WTC11 (cell line): ENCODE results near the gene ACO2. TPM values are rescaled to one million over a fixed set of nuclear protein-coding genes. Genes with fewer than 3 reads are reported as not detected.

Experiments
- ATAC-seq: fragments of 200-7000 bp; cut with Tn5 transposase; 2 replicates; pipeline ENCODE4 v1.10.0; 2021; ENCODE audit warnings: mild to moderate bottlenecking, moderate library complexity
- CTCF ChIA-PET: fragments of 300-600 bp; sonication (Branson Sonifier 250); formaldehyde crosslinking; loops from one replicate; lab custom pipeline; 2021; ENCODE audit warnings: antibody characterized with exemption; lab: Charles Lee
- POLR2A ChIA-PET: fragments of 350-600 bp; sonication (Branson Sonifier 250); formaldehyde crosslinking; loops from one replicate; lab custom pipeline; 2021; ENCODE audit warnings: antibody characterized with exemption; lab: Charles Lee
- DNase-seq: peaks from one replicate; pipeline ENCODE4 v3.0.0; 2021; ENCODE audit warnings: low spot score
- H3K27ac Mint-ChIP-seq: 2 replicates; pipeline ENCODE4 v1.8.0; 2021; ENCODE audit warnings: mixed read lengths
- H3K27me3 Mint-ChIP-seq: 2 replicates; pipeline ENCODE4 v1.8.0; 2021; ENCODE audit warnings: low read depth, mild to moderate bottlenecking, moderate library complexity, mixed read lengths
- H3K36me3 Mint-ChIP-seq: 2 replicates; pipeline ENCODE4 v1.8.0; 2021; ENCODE audit warnings: mixed read lengths
- H3K4me1 Mint-ChIP-seq: 2 replicates; pipeline ENCODE4 v1.8.0; 2022; ENCODE audit warnings: mixed read lengths
- H3K4me3 Mint-ChIP-seq: 2 replicates; pipeline ENCODE4 v1.8.0; 2021; ENCODE audit warnings: mild to moderate bottlenecking, moderate library complexity, mixed read lengths
- H3K9me3 Mint-ChIP-seq: 2 replicates; pipeline ENCODE4 v1.8.0; 2021; ENCODE audit warnings: mixed read lengths
- CREB1 ChIP-seq: sonication (generic); formaldehyde crosslinking; IDR thresholded peaks from 2 replicates; pipeline ENCODE4 v1.8.0; 2023; ENCODE audit warnings: mild to moderate bottlenecking, missing genetic modification reagents
- ELF4 ChIP-seq: sonication (generic); formaldehyde crosslinking; IDR thresholded peaks from 2 replicates; pipeline ENCODE4 v1.8.1; 2022; ENCODE audit warnings: low read depth, mild to moderate bottlenecking, moderate library complexity, missing genetic modification reagents
- FOXJ3 ChIP-seq: sonication (generic); formaldehyde crosslinking; IDR thresholded peaks from 2 replicates; pipeline ENCODE4 v1.9.0; 2021; ENCODE audit warnings: missing genetic modification reagents, mild to moderate bottlenecking, borderline replicate concordance
- FOXK1 ChIP-seq: sonication (generic); formaldehyde crosslinking; IDR thresholded peaks from 2 replicates; pipeline ENCODE4 v1.8.0; 2022; ENCODE audit warnings: mild to moderate bottlenecking, moderate library complexity, missing genetic modification reagents
- GTF2I ChIP-seq: fragments of 250-450 bp; sonication (Bioruptor Pico); conservative IDR thresholded peaks from 2 replicates; pipeline ENCODE4 v1.4.0; 2021; ENCODE audit warnings: mild to moderate bottlenecking
- IRF2 ChIP-seq: sonication (generic); formaldehyde crosslinking; IDR thresholded peaks from 2 replicates; pipeline ENCODE4 v1.8.0; 2022; ENCODE audit warnings: low read depth, missing genetic modification reagents, borderline replicate concordance
- KAT7 ChIP-seq: sonication (generic); formaldehyde crosslinking; IDR thresholded peaks from 2 replicates; pipeline ENCODE4 v1.8.1; 2023; ENCODE audit warnings: missing genetic modification reagents, mild to moderate bottlenecking, borderline replicate concordance
- MYBL2 ChIP-seq: sonication (generic); formaldehyde crosslinking; IDR thresholded peaks from 2 replicates; pipeline ENCODE4 v1.8.1; 2023; ENCODE audit warnings: mild to moderate bottlenecking, moderate library complexity, missing genetic modification reagents
- NFE2L1 ChIP-seq: sonication (generic); formaldehyde crosslinking; IDR thresholded peaks from 2 replicates; pipeline ENCODE4 v1.8.1; 2023; ENCODE audit warnings: missing genetic modification reagents
- NFYB ChIP-seq: sonication (generic); formaldehyde crosslinking; conservative IDR thresholded peaks from 2 replicates; pipeline ENCODE4 v1.8.0; 2022; ENCODE audit warnings: low read depth, missing genetic modification reagents
- ZNF232 ChIP-seq: sonication (generic); formaldehyde crosslinking; IDR thresholded peaks from 2 replicates; pipeline ENCODE4 v1.8.0; 2022; ENCODE audit warnings: mild to moderate bottlenecking, missing genetic modification reagents
- ZNF396 ChIP-seq: fragments of 250-450 bp; sonication (Bioruptor Pico); IDR thresholded peaks from 2 replicates; pipeline ENCODE4 v1.8.0; 2021; ENCODE audit warnings: mild to moderate bottlenecking, moderate library complexity, borderline replicate concordance
- total RNA-seq: library from RNA; stranded (reverse); gene quantifications from 3 replicates; pipeline ENCODE4 v1.2.3, GENCODE V29; 2021
- TF ChIP-seq, protein P1 (sequence below): sonication (generic); formaldehyde crosslinking; IDR thresholded peaks from 2 replicates; pipeline ENCODE4 v1.8.1; 2022; ENCODE audit warnings: mild to moderate bottlenecking, moderate library complexity, missing genetic modification reagents
- TF ChIP-seq, protein P2 (sequence below): sonication (generic); formaldehyde crosslinking; IDR thresholded peaks from 2 replicates; pipeline ENCODE4 v1.8.0; 2022; ENCODE audit warnings: mild to moderate bottlenecking, missing genetic modification reagents
- TF ChIP-seq, protein P3 (sequence below): fragments of 250-450 bp; sonication (Bioruptor Pico); IDR thresholded peaks from 2 replicates; pipeline ENCODE4 v1.9.0; 2021; ENCODE audit warnings: moderate library complexity, mild to moderate bottlenecking, inconsistent platforms, borderline replicate concordance
- TF ChIP-seq, protein P4 (sequence below): sonication (generic); formaldehyde crosslinking; IDR thresholded peaks from 2 replicates; pipeline ENCODE4 v1.8.1; 2023; ENCODE audit warnings: mild to moderate bottlenecking, missing genetic modification reagents
- TF ChIP-seq, protein P5 (sequence below): sonication (generic); formaldehyde crosslinking; IDR thresholded peaks from 2 replicates; pipeline ENCODE4 v1.8.0; 2022; ENCODE audit warnings: mild to moderate bottlenecking, missing genetic modification reagents
- TF ChIP-seq, protein P6 (sequence below): sonication (generic); formaldehyde crosslinking; IDR thresholded peaks from 2 replicates; pipeline ENCODE4 v1.8.0; 2022; ENCODE audit warnings: mild to moderate bottlenecking, missing genetic modification reagents
- TF ChIP-seq, protein P7 (sequence below): sonication (generic); formaldehyde crosslinking; IDR thresholded peaks from 2 replicates; pipeline ENCODE4 v1.8.1; 2023; ENCODE audit warnings: mild to moderate bottlenecking, moderate library complexity, missing genetic modification reagents
- TF ChIP-seq, protein P8 (sequence below): fragments of 250-450 bp; sonication (Bioruptor Pico); IDR thresholded peaks from 2 replicates; pipeline ENCODE4 v1.8.0; 2021; ENCODE audit warnings: mild to moderate bottlenecking

Gene ACO2
- total RNA-seq, 1 experiment from 2014 or later: 104 TPM

DNA sequence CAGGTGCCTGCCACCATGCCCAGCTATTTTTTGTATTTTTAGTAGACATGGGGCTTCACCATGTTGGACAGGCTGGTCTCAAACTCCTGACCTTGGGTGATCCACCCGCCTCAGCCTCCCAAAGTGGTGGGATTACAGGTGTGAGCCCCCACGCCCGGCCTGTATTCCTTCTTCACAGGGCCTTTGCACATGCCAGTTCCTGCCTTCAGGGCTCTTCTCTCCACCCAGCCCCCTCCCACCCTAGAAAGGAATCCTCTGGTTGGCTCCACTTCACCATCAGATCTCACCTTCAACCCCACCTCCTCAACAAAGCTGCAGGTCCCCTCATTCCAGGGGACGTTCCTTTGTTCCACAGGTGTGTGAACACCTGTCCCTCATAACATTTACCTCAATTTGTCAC, 73.3 kb downstream of the ACO2 start:
- DNase-seq: no peak
- Mint-ChIP-seq H3K27ac (peak overlapping the region; percentile 57), H3K27me3 (no peaks in the 10 kb centered on the region; the same call in 1 of the 2 replicates), H3K4me3 (peak overlapping the region; percentile 81; the same call in 1 of the 2 replicates), H3K4me1 (peaks cover 24% of the 10 kb centered on the region), H3K36me3 (peaks cover 4% of the 10 kb centered on the region; the same call in 1 of the 2 replicates), H3K9me3 (no peaks in the 10 kb centered on the region)
- no peak for ATAC-seq
- POLR2A ChIA-PET: no interaction called here
- CTCF ChIA-PET: interaction anchor here (0.6 to 1.5 kb wide), 3 partner anchors 15 to 319 kb away, joined by 3 to 5 read pairs (median 3); no protein-coding TSS in a partner anchor
- TF ChIP-seq ZNF232 (no peak), NFYB (CRISPR knock-in tag) (no peak), MYBL2 (no peak), ZNF396 (CRISPR knock-in tag) (no peak), IRF2 (no peak), KAT7 (no peak)
- TF ChIP-seq, protein P1, sequence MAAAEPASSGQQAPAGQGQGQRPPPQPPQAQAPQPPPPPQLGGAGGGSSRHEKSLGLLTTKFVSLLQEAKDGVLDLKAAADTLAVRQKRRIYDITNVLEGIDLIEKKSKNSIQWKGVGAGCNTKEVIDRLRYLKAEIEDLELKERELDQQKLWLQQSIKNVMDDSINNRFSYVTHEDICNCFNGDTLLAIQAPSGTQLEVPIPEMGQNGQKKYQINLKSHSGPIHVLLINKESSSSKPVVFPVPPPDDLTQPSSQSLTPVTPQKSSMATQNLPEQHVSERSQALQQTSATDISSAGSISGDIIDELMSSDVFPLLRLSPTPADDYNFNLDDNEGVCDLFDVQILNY (CRISPR knock-in tag): no peak
- TF ChIP-seq, protein P2, sequence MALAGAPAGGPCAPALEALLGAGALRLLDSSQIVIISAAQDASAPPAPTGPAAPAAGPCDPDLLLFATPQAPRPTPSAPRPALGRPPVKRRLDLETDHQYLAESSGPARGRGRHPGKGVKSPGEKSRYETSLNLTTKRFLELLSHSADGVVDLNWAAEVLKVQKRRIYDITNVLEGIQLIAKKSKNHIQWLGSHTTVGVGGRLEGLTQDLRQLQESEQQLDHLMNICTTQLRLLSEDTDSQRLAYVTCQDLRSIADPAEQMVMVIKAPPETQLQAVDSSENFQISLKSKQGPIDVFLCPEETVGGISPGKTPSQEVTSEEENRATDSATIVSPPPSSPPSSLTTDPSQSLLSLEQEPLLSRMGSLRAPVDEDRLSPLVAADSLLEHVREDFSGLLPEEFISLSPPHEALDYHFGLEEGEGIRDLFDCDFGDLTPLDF (CRISPR knock-in tag): no peak
- TF ChIP-seq, protein P3, sequence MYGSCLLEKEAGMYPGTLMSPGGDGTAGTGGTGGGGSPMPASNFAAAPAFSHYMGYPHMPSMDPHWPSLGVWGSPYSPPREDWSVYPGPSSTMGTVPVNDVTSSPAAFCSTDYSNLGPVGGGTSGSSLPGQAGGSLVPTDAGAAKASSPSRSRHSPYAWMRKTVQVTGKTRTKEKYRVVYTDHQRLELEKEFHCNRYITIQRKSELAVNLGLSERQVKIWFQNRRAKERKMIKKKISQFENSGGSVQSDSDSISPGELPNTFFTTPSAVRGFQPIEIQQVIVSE (CRISPR knock-in tag): no peak
- TF ChIP-seq, protein P4, sequence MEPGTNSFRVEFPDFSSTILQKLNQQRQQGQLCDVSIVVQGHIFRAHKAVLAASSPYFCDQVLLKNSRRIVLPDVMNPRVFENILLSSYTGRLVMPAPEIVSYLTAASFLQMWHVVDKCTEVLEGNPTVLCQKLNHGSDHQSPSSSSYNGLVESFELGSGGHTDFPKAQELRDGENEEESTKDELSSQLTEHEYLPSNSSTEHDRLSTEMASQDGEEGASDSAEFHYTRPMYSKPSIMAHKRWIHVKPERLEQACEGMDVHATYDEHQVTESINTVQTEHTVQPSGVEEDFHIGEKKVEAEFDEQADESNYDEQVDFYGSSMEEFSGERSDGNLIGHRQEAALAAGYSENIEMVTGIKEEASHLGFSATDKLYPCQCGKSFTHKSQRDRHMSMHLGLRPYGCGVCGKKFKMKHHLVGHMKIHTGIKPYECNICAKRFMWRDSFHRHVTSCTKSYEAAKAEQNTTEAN (CRISPR knock-in tag): no peak

DNA sequence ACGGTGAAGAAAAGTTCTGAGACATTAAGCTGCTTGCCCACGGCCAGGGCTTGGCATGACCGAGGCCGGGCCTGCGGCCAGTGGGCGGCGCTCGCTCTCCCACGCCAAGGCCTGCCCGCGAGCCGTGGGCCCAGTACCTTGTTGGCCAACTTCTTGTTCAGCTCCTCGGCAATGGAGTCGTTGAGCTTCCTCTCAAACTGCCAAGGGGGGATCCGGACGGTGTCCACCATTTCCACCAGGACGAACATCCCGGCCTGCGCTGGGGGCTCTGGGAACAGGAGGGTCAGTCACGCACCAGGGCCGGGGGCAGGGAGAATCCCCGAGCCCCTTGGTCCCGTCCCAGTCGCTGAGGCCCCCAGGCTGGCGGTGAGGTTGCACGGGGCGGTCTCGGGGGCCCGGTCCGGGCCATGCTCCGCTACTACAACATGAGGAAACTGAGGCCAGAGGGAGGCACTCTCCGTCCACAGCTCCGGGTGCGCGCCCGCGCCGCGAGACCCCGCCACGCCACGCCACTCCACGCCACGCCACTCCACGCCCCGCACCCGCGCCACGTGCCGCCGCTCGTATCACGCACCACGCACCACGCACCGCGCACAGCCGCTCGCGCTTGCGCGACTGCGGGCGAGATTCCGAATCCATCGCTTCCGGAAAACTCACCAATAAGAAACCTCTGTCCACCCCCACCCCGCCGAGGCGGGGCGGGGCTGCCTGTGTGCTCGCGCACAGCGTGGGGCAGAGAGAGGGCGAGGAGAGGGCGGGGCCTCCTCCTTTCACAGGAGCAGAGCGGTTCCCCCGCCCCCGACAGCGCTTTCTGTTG, 75.1 kb downstream of the ACO2 start, which contains the start of gene POLR3H:
POLR3H (minus strand) TSS at position 617 of the 817 bp plus-strand sequence; CDS start at position 248, 369 bp downstream.
- Mint-ChIP-seq H3K4me3 (peak within 1 kb of the TSS; percentile 81), H3K27me3 (no peaks in the 10 kb centered on the region; the same call in 1 of the 2 replicates), H3K27ac (no peak within 1 kb of the TSS), H3K9me3 (no peaks in the 10 kb centered on the region), H3K36me3 (no peaks in the 10 kb centered on the region), H3K4me1 (peaks cover 22% of the 10 kb centered on the region)
- POLR2A ChIA-PET: interaction anchor here (0.6 to 1.1 kb wide), 3 partner anchors 18 to 163 kb away, joined by 3 to 7 read pairs (median 5); partner anchors contain the start of genes PMM1 and TEF
- peak; percentile 97 for ATAC-seq
- CTCF ChIA-PET: interaction anchor here (0.7 to 1.5 kb wide), 13 partner anchors 9 to 163 kb away, joined by 3 to 10 read pairs (median 6); partner anchors contain the start of genes ACO2, PHF5A, PMM1 and TEF
- DNase-seq: peak; percentile 100
- TF ChIP-seq, protein P5, sequence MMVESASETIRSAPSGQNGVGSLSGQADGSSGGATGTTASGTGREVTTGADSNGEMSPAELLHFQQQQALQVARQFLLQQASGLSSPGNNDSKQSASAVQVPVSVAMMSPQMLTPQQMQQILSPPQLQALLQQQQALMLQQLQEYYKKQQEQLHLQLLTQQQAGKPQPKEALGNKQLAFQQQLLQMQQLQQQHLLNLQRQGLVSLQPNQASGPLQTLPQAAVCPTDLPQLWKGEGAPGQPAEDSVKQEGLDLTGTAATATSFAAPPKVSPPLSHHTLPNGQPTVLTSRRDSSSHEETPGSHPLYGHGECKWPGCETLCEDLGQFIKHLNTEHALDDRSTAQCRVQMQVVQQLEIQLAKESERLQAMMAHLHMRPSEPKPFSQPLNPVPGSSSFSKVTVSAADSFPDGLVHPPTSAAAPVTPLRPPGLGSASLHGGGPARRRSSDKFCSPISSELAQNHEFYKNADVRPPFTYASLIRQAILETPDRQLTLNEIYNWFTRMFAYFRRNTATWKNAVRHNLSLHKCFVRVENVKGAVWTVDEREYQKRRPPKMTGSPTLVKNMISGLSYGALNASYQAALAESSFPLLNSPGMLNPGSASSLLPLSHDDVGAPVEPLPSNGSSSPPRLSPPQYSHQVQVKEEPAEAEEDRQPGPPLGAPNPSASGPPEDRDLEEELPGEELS (CRISPR knock-in tag): peak; percentile 82
- TF ChIP-seq, protein P6, sequence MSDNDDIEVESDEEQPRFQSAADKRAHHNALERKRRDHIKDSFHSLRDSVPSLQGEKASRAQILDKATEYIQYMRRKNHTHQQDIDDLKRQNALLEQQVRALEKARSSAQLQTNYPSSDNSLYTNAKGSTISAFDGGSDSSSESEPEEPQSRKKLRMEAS: no peak
- TF ChIP-seq, protein P7, sequence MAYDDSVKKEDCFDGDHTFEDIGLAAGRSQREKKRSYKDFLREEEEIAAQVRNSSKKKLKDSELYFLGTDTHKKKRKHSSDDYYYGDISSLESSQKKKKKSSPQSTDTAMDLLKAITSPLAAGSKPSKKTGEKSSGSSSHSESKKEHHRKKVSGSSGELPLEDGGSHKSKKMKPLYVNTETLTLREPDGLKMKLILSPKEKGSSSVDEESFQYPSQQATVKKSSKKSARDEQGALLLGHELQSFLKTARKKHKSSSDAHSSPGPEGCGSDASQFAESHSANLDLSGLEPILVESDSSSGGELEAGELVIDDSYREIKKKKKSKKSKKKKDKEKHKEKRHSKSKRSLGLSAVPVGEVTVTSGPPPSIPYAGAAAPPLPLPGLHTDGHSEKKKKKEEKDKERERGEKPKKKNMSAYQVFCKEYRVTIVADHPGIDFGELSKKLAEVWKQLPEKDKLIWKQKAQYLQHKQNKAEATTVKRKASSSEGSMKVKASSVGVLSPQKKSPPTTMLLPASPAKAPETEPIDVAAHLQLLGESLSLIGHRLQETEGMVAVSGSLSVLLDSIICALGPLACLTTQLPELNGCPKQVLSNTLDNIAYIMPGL (CRISPR knock-in tag): peak; percentile 65
- TF ChIP-seq, protein P8, sequence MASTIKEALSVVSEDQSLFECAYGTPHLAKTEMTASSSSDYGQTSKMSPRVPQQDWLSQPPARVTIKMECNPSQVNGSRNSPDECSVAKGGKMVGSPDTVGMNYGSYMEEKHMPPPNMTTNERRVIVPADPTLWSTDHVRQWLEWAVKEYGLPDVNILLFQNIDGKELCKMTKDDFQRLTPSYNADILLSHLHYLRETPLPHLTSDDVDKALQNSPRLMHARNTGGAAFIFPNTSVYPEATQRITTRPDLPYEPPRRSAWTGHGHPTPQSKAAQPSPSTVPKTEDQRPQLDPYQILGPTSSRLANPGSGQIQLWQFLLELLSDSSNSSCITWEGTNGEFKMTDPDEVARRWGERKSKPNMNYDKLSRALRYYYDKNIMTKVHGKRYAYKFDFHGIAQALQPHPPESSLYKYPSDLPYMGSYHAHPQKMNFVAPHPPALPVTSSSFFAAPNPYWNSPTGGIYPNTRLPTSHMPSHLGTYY (CRISPR knock-in tag): no peak
- TF ChIP-seq NFE2L1 (CRISPR knock-in tag) (no peak), CREB1 (CRISPR knock-in tag) (no peak), ELF4 (CRISPR knock-in tag) (no peak), FOXJ3 (CRISPR knock-in tag) (no peak), GTF2I (no peak), NFYB (CRISPR knock-in tag) (peak; percentile 70), FOXK1 (CRISPR knock-in tag) (peak; percentile 89), ZNF396 (CRISPR knock-in tag) (no peak)
- TF ChIP-seq, protein P4 (CRISPR knock-in tag): peak; percentile 59; the same call in 1 of the 2 replicates
